Effector memory CD4-positive, alpha-beta T cell (primary cell): ENCODE results near the gene ANKLE1.

Source experiments
- DNase-seq, 3 donors: peaks; one replicate each; pipeline ENCODE4 v3.0.0-alpha.2; 2020
- H3K27ac ChIP-seq: 2 replicates; pipeline ENCODE4 v1.7.0; 2013; ENCODE audit warnings: mild to moderate bottlenecking, low read length, moderate library complexity; ENCODE audit not compliant: insufficient read depth, poor library complexity, severe bottlenecking
- H3K27me3 ChIP-seq: replicated peaks from 2 replicates; pipeline ENCODE4 v1.7.0; 2013; ENCODE audit warnings: mild to moderate bottlenecking, low read length; ENCODE audit not compliant: insufficient read depth, control insufficient read depth, poor library complexity, severe bottlenecking
- H3K36me3 ChIP-seq: 2 replicates; pipeline ENCODE4 v1.7.0; 2013; ENCODE audit warnings: mild to moderate bottlenecking, low read length, moderate library complexity; ENCODE audit not compliant: control insufficient read depth, insufficient read depth
- H3K4me1 ChIP-seq: 2 replicates; pipeline ENCODE4 v1.7.0; 2013; ENCODE audit warnings: low read length, mild to moderate bottlenecking; ENCODE audit not compliant: control insufficient read depth, insufficient read depth, poor library complexity, severe bottlenecking
- H3K4me3 ChIP-seq: 2 replicates; pipeline ENCODE4 v1.7.0; 2013; ENCODE audit warnings: low read length, low read depth, mild to moderate bottlenecking; ENCODE audit not compliant: insufficient read depth, poor library complexity, severe bottlenecking
- H3K9me3 ChIP-seq: 2 replicates; pipeline ENCODE4 v1.7.0; 2013; ENCODE audit warnings: mild to moderate bottlenecking, low read length, moderate library complexity; ENCODE audit not compliant: control insufficient read depth

The ANKLE1 gene

DNA sequence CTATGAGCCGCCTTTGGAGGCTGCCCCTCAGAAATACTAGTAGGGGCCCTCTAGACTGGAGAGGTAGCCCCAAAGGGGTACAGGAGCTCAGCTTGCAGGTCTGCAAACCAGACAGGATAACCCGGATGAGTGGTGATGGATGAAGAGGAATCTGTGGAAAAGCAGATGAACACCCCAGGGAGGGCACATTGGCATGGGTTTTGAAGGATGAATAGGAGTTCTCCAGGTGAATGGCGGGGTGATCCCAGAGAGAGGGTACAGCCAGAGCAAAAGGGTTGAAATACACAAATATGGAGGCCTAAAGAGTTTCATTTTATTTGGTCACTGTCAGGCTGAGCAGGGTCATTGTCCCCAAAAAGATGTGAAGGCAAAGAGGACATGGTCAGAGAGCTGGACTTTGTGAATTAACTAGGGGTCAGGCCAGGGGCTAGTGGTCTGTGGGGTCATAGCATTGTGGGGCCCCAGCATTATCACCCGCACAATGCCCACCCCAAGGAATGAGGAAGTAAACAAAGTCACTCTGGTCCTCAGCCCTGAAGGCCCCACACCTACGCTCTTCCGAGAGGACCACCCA lies 40.8 kb upstream of the ANKLE1 start:
- Histone ChIP-seq H3K27me3 (no peaks in the 10 kb centered on the region), H3K4me1 (no peaks in the 10 kb centered on the region), H3K36me3 (no peaks in the 10 kb centered on the region), H3K4me3 (no peak overlapping the region), H3K27ac (no peak overlapping the region), H3K9me3 (no peaks in the 10 kb centered on the region)
- no peak for DNase-seq

DNA sequence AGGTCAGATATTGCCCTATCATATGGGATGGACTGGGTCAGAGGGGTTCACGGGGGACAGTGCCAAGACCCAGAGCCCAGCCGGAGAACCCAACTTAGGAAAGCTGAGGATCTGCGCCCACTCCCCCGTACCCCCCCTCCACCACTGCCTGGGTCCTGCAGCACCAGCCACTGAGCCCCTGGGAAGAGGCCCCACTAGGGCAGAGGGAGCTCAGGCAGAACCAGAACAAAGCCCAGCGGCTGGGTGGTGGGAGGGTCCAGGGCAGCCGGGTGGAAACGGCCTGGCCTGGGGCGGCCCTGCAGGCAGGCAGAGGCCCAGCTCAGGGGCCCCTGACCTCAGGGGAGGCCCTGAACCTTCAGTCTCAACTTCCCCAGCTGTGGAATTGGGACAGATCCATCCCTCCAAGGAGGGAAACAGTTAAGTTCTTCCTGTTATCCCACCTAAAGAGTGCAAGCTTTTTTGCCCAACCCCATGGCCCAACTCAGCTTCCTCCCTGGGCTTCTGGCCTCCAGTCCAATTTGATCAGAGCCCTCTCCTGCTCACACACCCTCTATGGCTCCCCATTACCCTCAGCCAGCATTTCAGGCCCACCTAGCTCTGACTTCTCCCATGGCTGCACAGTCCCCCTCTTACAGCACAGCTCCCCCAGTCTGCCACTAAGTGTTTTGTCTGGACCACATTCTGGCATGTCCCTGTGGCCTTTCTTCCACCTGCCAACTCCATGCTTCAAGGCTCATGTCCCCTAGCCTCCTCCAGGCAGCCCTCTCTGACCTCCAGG lies 39.1 kb upstream of the ANKLE1 start:
- no peak overlapping the region for H3K27ac ChIP-seq
- H3K4me1 ChIP-seq, result peaks cover 9% of the 10 kb centered on the region
- no peaks in the 10 kb centered on the region for H3K9me3 ChIP-seq
- no peaks in the 10 kb centered on the region for H3K36me3 ChIP-seq
- DNase-seq, result no peak
- no peaks in the 10 kb centered on the region for H3K27me3 ChIP-seq
- H3K4me3 ChIP-seq, result no peak overlapping the region

DNA sequence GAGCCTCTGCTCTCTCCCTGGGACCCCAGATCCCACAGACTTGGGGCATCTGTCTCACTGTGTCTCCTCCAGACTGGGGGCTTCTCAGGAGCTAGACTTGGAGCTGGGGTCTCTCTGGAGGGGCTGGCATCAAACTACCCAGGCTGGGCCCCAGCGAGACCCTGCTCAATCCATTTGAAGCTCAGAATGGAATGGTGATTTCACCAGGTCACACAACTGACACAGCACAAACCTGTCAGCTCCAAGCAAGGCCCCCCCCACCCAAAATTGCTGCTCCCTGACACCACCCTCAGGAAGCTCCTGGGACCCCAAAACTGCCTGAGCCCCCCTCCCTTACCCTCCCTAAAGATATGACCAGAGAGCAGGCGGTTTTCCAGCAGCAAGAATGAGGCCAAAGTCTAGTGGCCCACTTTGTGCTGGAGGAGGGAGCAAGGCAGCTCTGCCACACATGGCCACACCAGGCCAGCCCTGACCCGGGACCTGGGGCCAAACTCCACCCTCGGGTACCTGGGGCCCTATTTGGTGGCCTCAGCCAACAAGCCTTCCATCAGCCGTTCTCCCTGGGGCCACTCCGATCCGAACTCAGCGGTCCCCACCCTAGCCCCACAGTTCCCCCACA lies 38.4 kb upstream of the ANKLE1 start:
- H3K27ac ChIP-seq, result no peak overlapping the region
- DNase-seq, result no peak
- no peak overlapping the region for H3K4me3 ChIP-seq
- no peaks in the 10 kb centered on the region for H3K27me3 ChIP-seq
- H3K9me3 ChIP-seq, result no peaks in the 10 kb centered on the region
- H3K36me3 ChIP-seq, result no peaks in the 10 kb centered on the region
- H3K4me1 ChIP-seq, result peaks cover 9% of the 10 kb centered on the region

DNA sequence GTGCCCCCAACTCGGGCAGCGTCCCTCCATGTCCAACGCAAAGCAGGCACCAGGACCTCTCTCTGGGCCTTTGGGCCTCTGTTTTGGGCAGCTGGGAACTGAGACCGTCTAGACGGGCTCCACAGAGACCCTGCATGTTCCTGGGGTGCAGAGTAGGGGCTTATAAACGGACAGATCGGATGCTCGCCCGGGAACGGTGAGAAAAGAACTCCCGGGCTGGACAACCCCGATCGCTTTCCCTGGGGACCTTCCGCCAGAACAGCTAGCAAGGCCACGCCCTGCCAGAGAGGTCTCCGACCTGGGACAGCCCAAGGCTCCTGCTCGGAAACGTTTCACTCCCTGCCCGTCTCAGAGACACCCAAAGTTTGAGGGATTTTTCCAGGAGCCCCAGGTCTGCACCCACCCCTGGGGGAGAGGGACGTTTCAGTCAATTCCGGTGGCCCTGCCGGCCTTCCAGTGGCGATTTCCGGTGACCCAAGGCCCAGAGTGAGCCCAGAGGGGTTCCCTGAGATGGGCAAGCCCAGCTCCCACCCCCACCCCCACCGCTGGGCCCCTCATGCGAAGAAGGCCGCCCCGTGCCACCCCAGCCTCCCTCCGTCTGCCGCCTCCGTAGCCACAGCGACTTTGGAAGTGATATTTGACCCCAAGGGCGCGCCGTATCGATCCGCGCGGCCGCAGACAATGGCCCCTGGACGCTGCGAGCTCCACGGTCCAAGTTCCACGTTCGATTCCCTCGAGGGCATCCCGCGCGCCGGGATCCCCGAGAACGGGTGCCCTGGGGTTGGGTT lies 37.7 kb upstream of the ANKLE1 start:
- peaks cover 9% of the 10 kb centered on the region for H3K4me1 ChIP-seq
- H3K27ac ChIP-seq, result no peak overlapping the region
- H3K36me3 ChIP-seq, result no peaks in the 10 kb centered on the region
- no peak for DNase-seq
- H3K27me3 ChIP-seq, result no peaks in the 10 kb centered on the region
- H3K4me3 ChIP-seq, result no peak overlapping the region
- no peaks in the 10 kb centered on the region for H3K9me3 ChIP-seq

DNA sequence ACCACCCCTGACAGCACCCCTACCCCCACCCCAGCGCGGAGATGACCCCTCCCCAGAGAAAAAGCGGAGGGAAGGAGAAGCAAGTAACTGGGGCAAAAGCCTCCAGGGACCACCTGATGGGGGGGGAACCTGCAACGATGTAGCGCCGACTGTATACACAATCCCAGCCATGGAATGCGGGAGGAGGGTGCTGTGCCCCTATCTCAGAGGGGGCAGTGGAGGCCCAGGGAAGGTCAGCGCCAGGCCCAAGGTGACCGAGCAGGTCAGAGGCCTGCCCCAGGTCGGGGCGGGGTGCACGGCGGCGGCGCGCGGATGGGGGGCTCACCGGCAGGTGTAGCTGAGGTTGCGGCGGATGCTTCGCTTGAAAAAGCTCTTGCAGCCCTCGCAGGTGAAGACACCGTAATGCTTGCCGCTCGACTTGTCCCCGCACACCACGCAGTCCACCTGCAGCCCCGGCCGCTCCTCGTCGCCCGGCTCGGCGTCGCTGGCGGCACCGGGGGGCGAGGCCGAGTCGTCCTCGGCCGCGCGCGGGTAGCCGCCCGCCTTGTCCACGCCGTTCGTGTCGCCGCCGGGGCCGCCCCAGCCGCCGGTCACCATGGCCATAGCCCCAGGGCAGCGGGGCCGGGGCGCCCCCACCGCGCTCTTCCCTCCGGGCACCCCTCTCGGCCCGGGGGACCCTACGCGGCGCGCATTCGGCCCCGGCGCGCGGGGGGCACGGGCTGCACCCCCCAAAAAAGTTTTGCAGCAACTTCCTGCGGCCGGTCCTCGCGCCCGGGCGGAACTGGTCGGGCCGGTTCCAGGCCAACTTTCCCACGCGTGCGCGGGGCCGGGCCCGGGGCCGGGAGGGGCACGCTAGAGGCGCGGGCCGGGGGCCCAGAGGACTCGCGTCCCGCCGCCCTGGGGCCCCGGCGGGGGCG lies 36.8 kb upstream of the ANKLE1 start:
- H3K9me3 ChIP-seq, result no peaks in the 10 kb centered on the region
- no peaks in the 10 kb centered on the region for H3K36me3 ChIP-seq
- no peaks in the 10 kb centered on the region for H3K27me3 ChIP-seq
- peak overlapping the region; percentile 23 for H3K4me3 ChIP-seq
- H3K27ac ChIP-seq, result no peak overlapping the region
- peaks cover 9% of the 10 kb centered on the region for H3K4me1 ChIP-seq
- DNase-seq, result no peak

DNA sequence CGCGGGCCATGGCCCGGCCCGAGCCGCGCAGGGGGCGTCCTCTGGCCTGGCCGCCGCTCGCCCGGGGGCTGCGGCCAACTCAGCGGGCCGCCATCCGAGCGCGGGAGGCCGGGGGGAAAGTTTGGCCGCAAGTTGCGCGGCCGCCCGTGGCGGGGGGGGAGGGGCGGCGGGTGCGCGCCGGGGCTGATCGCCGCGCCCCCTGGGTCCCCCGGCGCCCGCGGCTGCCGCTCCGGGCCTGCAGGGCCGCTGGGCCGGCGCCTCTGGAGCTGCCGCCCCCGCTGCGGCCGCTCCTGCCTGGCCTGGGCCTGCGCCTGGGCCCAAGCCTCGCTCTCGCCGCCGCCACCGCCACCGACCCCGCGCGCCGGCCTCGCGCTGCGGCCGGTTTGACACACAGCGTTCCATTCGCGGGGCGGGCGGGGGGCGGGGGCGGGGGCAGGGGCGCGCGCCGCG lies 36.1 kb upstream of the ANKLE1 start, which contains the start of gene NR2F6:
TSS of gene NR2F6 (minus strand) at position 385 of the 450 bp plus-strand sequence. CDS start 699 bp downstream, outside the sequence.
- no peak within 1 kb of the TSS for H3K27ac ChIP-seq
- peak within 1 kb of the TSS; percentile 70 for H3K4me3 ChIP-seq
- H3K9me3 ChIP-seq, result no peaks in the 10 kb centered on the region
- H3K27me3 ChIP-seq, result no peaks in the 10 kb centered on the region
- no peaks in the 10 kb centered on the region for H3K36me3 ChIP-seq
- no peak for DNase-seq
- H3K4me1 ChIP-seq, result peaks cover 9% of the 10 kb centered on the region

DNA sequence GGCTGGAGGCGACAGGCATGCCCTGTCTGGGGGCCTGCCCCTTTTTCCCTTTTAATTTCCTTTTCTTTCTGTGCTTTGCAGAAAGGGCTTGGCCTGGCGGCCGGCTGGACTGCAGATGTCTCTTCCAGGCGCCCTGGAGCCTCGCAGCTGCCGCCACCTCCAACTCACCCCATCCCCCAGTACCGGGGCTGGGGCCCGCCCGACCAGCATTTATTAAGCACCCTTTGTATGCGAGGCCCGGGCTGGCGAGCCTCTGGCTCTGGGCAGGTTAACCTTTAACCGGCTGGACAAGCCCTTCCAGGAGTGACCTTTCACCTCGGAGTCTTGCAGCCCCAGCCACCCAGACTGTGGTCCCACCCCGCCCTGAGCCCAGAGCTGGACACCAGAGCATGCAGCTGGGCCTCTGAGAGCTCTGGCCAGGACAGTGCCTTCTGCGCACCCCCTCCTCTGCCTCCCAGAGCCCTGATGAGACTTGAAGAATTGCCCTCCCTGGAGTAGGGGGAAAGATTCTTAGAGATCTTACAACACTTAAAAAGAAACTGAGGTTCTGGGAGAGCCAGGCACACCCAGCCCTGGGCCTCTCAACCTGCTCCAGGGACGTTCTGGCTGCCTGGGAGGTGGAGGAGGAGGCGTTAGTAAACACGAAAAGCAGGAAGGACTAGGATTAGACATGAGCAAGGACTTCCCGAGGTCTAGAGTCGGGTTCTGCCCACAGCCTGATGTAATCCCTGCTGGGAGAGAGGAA lies 34.8 kb upstream of the ANKLE1 start:
- no peaks in the 10 kb centered on the region for H3K36me3 ChIP-seq
- H3K27me3 ChIP-seq, result no peaks in the 10 kb centered on the region
- H3K4me3 ChIP-seq, result peak overlapping the region; percentile 70
- no peaks in the 10 kb centered on the region for H3K9me3 ChIP-seq
- no peak for DNase-seq
- no peak overlapping the region for H3K27ac ChIP-seq
- H3K4me1 ChIP-seq, result peaks cover 9% of the 10 kb centered on the region

DNA sequence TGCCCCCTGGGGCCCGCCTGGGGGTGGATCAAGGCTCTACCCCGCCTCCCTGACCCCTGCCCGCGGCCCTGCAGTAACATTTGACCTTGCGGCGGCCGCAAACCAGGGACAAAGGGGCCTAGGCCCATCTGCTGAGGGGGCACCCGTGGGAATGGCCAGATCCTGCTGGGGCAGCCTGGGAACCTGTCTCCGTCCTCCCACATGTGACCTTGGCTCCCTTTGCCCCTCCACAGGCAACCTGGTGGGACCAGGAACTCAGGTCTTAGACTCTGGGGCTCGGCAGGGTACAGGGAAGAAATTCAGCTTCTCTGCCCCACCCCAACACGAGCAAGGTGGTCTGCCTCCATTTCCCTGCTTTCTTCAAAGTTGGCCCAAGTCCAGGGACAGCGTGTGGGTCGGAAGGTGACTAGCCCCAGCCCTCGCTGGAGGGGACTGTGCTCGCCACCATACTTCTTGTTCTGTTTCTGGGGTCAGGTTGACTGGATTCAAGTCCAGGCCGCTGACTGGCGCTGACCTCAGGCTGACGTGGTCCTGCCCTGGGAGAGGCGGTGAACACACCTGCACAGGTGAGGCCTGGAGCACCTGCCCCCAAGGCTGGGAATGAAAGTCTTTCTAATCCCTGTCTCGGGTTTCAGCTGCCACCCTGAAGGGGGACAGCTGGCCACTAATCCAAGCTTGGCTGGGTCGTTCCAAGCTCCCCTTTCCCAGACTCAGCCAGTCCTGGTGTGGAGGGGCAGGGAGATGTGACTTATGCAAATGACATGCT lies 33.5 kb upstream of the ANKLE1 start:
- DNase-seq, result no peak

More for the DNA sequence above, 33.5 kb upstream of the ANKLE1 start:
- Histone ChIP-seq H3K9me3 (no peaks in the 10 kb centered on the region), H3K4me1 (peaks cover 9% of the 10 kb centered on the region), H3K27ac (no peak overlapping the region), H3K36me3 (no peaks in the 10 kb centered on the region), H3K27me3 (no peaks in the 10 kb centered on the region), H3K4me3 (no peak overlapping the region)
